Measurements from ENCODE around the gene ARID3C.
A peak's percentile ranks its signal among the peaks of the same experiment; 100 is the strongest.

ARID3C gene

GRCh38 chr9:34625186-34625486 lies 3.7 kb downstream of the ARID3C start:
- DNase-seq, result no peak

GRCh38 chr9:34624475-34625185 lies 4.2 kb downstream of the ARID3C start:
- no peak for DNase-seq

GRCh38 chr9:34623374-34624235 lies 5.3 kb downstream of the ARID3C start:
- no peak for DNase-seq

- peak; percentile 97 to 98 for DNase-seq
These were observed 8.5 kb downstream of the ARID3C start, which contains the start of gene DCTN3 for GRCh38 chr9:34620061-34620994. DCTN3 (minus strand) TSS chr9:34620495; CDS start chr9:34620464, 31 bp downstream.

GRCh38 chr9:34615132-34615531 lies 13.7 kb downstream of the ARID3C start:
- DNase-seq, result no peak

GRCh38 chr9:34612788-34613390 lies 16.0 kb downstream of the ARID3C start:
- DNase-seq, result peak; percentile 84 to 87

GRCh38 chr9:34611811-34612787 lies 16.8 kb downstream of the ARID3C start, which contains the start of gene RPP25L:
RPP25L (minus strand) TSS chr9:34612097; CDS start chr9:34611296, 801 bp downstream.
- peak; percentile 53 to 57 for DNase-seq

GRCh38 chr9:34611251-34611810 lies 17.5 kb downstream of the ARID3C start:
- DNase-seq, result no peak

GRCh38 chr9:34610434-34611206 lies 18.2 kb downstream of the ARID3C start:
- peak in 1 of 2 experiments; percentile 26 for DNase-seq

GRCh38 chr9:34607331-34607730 lies 21.5 kb downstream of the ARID3C start:
- DNase-seq, result no peak

GRCh38 chr9:34606905-34607304 lies 22.0 kb downstream of the ARID3C start:
- DNase-seq, result no peak

- no peak for DNase-seq
These were observed 22.7 kb downstream of the ARID3C start for GRCh38 chr9:34606190-34606589.

GRCh38 chr9:34603610-34604231 lies 25.1 kb downstream of the ARID3C start:
- peak; percentile 73 to 79 for DNase-seq

- no peak for DNase-seq
These were observed 26.8 kb downstream of the ARID3C start for GRCh38 chr9:34601937-34602573.

GRCh38 chr9:34600908-34601307 lies 28.0 kb downstream of the ARID3C start:
- DNase-seq, result no peak

GRCh38 chr9:34599546-34599945 lies 29.3 kb downstream of the ARID3C start:
- DNase-seq, result no peak

- no peak for DNase-seq
These were observed 34.7 kb downstream of the ARID3C start for GRCh38 chr9:34594177-34594576.

GRCh38 chr9:34592895-34593601 lies 35.8 kb downstream of the ARID3C start:
- no peak for DNase-seq

Measured in Kasumi-1 (cell line).